ENCODE data around the gene OR6A2.

DNA sequence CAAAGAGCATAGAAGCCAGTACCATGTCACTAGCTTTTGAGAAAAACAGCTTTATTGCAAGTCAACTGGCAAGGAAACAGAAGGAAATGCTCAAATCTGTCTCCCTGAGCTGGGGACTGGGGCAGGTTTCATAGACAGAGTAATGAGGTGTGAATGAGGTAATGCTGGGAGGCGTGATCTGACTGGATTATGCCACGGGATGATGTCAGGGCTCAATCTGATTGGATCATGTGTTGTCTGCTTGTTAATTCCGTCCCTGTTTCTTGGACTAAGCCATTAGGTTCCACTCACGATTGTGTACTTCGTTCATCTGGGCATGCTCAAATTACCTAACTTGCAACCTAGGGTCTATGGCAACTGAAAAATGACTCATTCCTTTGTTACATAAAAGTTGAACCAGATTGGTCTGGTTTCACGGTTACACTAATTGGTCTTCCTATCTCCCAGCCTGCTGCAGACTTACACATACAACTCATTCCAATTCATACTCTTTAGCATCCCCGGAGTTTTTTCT is 25.8 kb upstream of the OR6A2 start:
- TF ChIP-seq, protein P1, sequence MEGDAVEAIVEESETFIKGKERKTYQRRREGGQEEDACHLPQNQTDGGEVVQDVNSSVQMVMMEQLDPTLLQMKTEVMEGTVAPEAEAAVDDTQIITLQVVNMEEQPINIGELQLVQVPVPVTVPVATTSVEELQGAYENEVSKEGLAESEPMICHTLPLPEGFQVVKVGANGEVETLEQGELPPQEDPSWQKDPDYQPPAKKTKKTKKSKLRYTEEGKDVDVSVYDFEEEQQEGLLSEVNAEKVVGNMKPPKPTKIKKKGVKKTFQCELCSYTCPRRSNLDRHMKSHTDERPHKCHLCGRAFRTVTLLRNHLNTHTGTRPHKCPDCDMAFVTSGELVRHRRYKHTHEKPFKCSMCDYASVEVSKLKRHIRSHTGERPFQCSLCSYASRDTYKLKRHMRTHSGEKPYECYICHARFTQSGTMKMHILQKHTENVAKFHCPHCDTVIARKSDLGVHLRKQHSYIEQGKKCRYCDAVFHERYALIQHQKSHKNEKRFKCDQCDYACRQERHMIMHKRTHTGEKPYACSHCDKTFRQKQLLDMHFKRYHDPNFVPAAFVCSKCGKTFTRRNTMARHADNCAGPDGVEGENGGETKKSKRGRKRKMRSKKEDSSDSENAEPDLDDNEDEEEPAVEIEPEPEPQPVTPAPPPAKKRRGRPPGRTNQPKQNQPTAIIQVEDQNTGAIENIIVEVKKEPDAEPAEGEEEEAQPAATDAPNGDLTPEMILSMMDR (IDR thresholded peaks at IDR 0.05) = no peak
- TF ChIP-seq POLR2A (IDR thresholded peaks at IDR 0.05) = no peak
- no peak for TF ChIP-seq POLR2AphosphoS5 (IDR thresholded peaks at IDR 0.05)
- TF ChIP-seq EP300 (IDR thresholded peaks at IDR 0.05) = no peak
